B cell (primary cell): ENCODE results near the gene HLA-DQA1. TPM values are rescaled to one million over a fixed set of nuclear protein-coding genes. Genes with fewer than 3 reads are reported as not detected.

Source experiments
- ATAC-seq: fragments of 200-7000 bp; cut with Tn5 transposase; one replicate; pipeline ENCODE4 v1.10.0; 2021; ENCODE audit warnings: low read depth, mild to moderate bottlenecking, moderate number of reproducible peaks, moderate library complexity
- CTCF ChIA-PET: fragments of 350-600 bp; sonication (Branson Sonifier 250); formaldehyde crosslinking; loops from one replicate; lab custom pipeline; 2021; ENCODE audit warnings: antibody characterized with exemption, inconsistent platforms; lab: Charles Lee
- POLR2A ChIA-PET: fragments of 350-600 bp; sonication (Branson Sonifier 250); formaldehyde crosslinking; loops from one replicate; lab custom pipeline; 2021; ENCODE audit warnings: antibody characterized with exemption; lab: Charles Lee
- DNase-seq: peaks from one replicate; pipeline ENCODE4 v3.0.0; 2013
- H2AFZ ChIP-seq: 2 replicates; pipeline ENCODE4 v1.6.1; 2012; ENCODE audit warnings: mild to moderate bottlenecking, low read depth, low read length; ENCODE audit not compliant: insufficient read depth, poor library complexity, severe bottlenecking
- H3K27ac ChIP-seq, 2 donors: 1 replicate in 1 of 2; 2 replicates in 1 of 2; pipeline ENCODE4 v1.5.1; 2012 to 2013; ENCODE audit warnings: low read length in 2 of 2, mild to moderate bottlenecking in 2 of 2, moderate library complexity in 1 of 2
- H3K27me3 ChIP-seq, 4 experiments: fragments of 200-600 bp in 1 of 4; sonication (generic) in 1 of 4; replicated peaks in 1 of 4; 1 replicate in 2 of 4; 2 replicates in 2 of 4; pipeline versions ENCODE4 v1.6.1 to v1.7.0; 2013 to 2016; ENCODE audit warnings: low read length in 3 of 4, mild to moderate bottlenecking in 2 of 4, mixed read lengths in 1 of 4, moderate library complexity in 1 of 4; ENCODE audit not compliant: insufficient read depth in 4 of 4, control insufficient read depth in 3 of 4; ENCODE audit errors: control extremely low read depth in 1 of 4
- H3K36me3 ChIP-seq, 2 experiments: replicated peaks in 1 of 2; 1 replicate in 1 of 2; 2 replicates in 1 of 2; pipeline versions ENCODE4 v1.6.1 to v1.7.1; 2013; ENCODE audit warnings: low read length in 1 of 2; ENCODE audit not compliant: insufficient read depth in 2 of 2, control insufficient read depth in 1 of 2; ENCODE audit errors: control extremely low read depth in 1 of 2, extremely low read depth in 1 of 2
- H3K4me1 ChIP-seq, 2 donors: fragments of 200-600 bp in 1 of 2; sonication (generic) in 1 of 2; 1 replicate in 1 of 2; 2 replicates in 1 of 2; pipeline versions ENCODE4 v1.5.1 to v1.6.1; 2013 to 2017; ENCODE audit warnings: low read length in 2 of 2; ENCODE audit not compliant: control insufficient read depth in 2 of 2, insufficient read depth in 2 of 2
- H3K4me2 ChIP-seq: replicated peaks from 2 replicates; pipeline ENCODE3; 2012; ENCODE audit warnings: mild to moderate bottlenecking, low read depth, low read length; ENCODE audit not compliant: poor library complexity, severe bottlenecking
- H3K4me3 ChIP-seq, 5 experiments: fragments of 200-600 bp in 1 of 5; sonication (generic) in 1 of 5; 1 replicate in 3 of 5; 2 replicates in 2 of 5; pipeline versions ENCODE4 v1.5.1 to v1.7.0; 2011 to 2016; ENCODE audit warnings: low read length in 4 of 5, mild to moderate bottlenecking in 4 of 5, low read depth in 2 of 5, control low read depth in 1 of 5, moderate library complexity in 1 of 5; ENCODE audit not compliant: insufficient read depth in 1 of 5; ENCODE audit errors: control extremely low read depth in 1 of 5, extremely low read depth in 1 of 5
- H3K79me2 ChIP-seq: fragments of 200-600 bp; sonication (generic); one replicate; pipeline ENCODE4 v1.6.0; 2016; ENCODE audit warnings: low read length; ENCODE audit not compliant: control insufficient read depth, insufficient read depth
- H3K9ac ChIP-seq: fragments of 200-600 bp; sonication (generic); 2 replicates; pipeline ENCODE4 v1.6.1; 2017; ENCODE audit warnings: mild to moderate bottlenecking, low read length, moderate library complexity
- H3K9me3 ChIP-seq, 3 donors: one replicate each; pipeline versions ENCODE4 v1.6.1 to v1.7.1; 2013; ENCODE audit warnings: low read length in 2 of 3; ENCODE audit not compliant: control insufficient read depth in 2 of 3, insufficient read depth in 1 of 3; ENCODE audit errors: control extremely low read depth in 1 of 3
- H4K20me1 ChIP-seq: 2 replicates; pipeline ENCODE4 v1.6.0; 2012; ENCODE audit warnings: mild to moderate bottlenecking, low read length; ENCODE audit not compliant: insufficient read depth, control insufficient read depth, poor library complexity, severe bottlenecking
- H3K27ac Mint-ChIP-seq: one replicate; pipeline ENCODE4 v1.8.0; 2021; ENCODE audit warnings: mixed read lengths
- H3K27me3 Mint-ChIP-seq: one replicate; pipeline ENCODE4 v1.8.0; 2021; ENCODE audit warnings: mixed read lengths
- H3K4me1 Mint-ChIP-seq: one replicate; pipeline ENCODE4 v1.8.0; 2021; ENCODE audit warnings: mixed read lengths
- H3K4me3 Mint-ChIP-seq: one replicate; pipeline ENCODE4 v1.8.0; 2021; ENCODE audit warnings: mixed read lengths
- H3K9me3 Mint-ChIP-seq: one replicate; pipeline ENCODE4 v1.8.0; 2022; ENCODE audit warnings: mixed read lengths; ENCODE audit not compliant: insufficient read depth
- CTCF ChIP-seq: fragments of 200-600 bp; IDR thresholded peaks from one replicate; pipeline ENCODE4 v1.8.0; 2022; ENCODE audit warnings: antibody characterized with exemption, mild to moderate bottlenecking
- EZH2 ChIP-seq: IDR thresholded peaks from 2 replicates; pipeline ENCODE4 v1.6.1; 2012; ENCODE audit warnings: borderline replicate concordance, low read depth, mild to moderate bottlenecking, moderate library complexity, low read length; ENCODE audit not compliant: insufficient read depth, poor library complexity, severe bottlenecking
- WGBS: methylation state at CpG from one replicate; pipeline ENCODE4 v1.1.5; 2013; ENCODE audit warnings: missing lambda C conversion rate; ENCODE audit not compliant: insufficient coverage; 5-methylcytosine and 5-hydroxymethylcytosine counted together
- intact Hi-C: fragments of 100-400 bp; cut with micrococcal nuclease; formaldehyde crosslinking; loops from one replicate; pipeline ENCODE4 v1.10.0; 2022
- polyA plus RNA-seq: library from polyadenylated mRNA; depleted of rRNA; stranded (reverse); fragments of >200 nt; gene quantifications from 2 replicates; pipeline ENCODE4 v1.2.3, GENCODE V29; 2012
- total RNA-seq, 2 donors: library from RNA; stranded (reverse); fragments of 120-200 nt in 1 of 2; gene quantifications; 1 replicate in 1 of 2; 2 replicates in 1 of 2; pipeline versions ENCODE4 v1.2.3 to v1.2.4, GENCODE V29; 2013 to 2022

HLA-DQA1 gene
- total and polyA plus RNA-seq, 2 donors (not counting 1 experiment from before 2014, with no cell fraction given): 486 to 489 TPM

DNA sequence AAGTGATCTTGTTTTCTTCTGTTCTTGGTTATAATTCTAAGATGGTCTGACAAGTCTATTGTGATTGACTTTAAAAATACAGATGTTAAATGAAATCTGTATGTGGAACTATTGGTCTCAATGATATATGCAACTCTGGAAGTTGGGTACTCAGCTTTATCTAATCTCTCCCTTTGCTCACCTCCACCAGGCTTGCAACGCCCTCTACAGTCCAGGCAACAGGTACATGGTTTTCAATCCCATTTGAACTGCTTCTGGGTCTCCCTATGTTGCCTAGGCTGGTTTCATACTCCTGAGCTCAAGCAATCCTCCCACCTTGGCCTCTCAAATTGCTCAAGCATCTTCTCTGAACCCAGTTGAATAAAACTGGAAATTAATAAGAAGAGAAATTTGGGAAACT, 54.8 kb downstream of the HLA-DQA1 start:
- Histone ChIP-seq H3K79me2 (peaks cover 34% of the 10 kb centered on the region), H3K4me2 (peak overlapping the region; percentile 21), H3K27ac (peak overlapping the region; percentile 68 to 95), H3K27me3 (no peaks in the 10 kb centered on the region), H3K4me3 (no peak overlapping the region), H3K4me1 (peaks cover 27 to 28% of the 10 kb centered on the region in 2 donors), H2AFZ (no peak overlapping the region), H4K20me1 (no peaks in the 10 kb centered on the region), H3K9me3 (no peaks in the 10 kb centered on the region), H3K9ac (no peak overlapping the region), H3K36me3 (no peaks in the 10 kb centered on the region)
- H3K9me3 Mint-ChIP-seq: peaks cover 6% of the 10 kb centered on the region
- CTCF ChIA-PET: interaction anchor here (0.7 to 3.5 kb wide), 23 partner anchors 8 to 446 kb away, joined by 3 to 77 read pairs (median 4); partner anchors contain the start of genes HLA-DQA1, HLA-DQB1 and TAP2
- peaks cover 33% of the 10 kb centered on the region for H3K4me1 Mint-ChIP-seq
- peak; percentile 85 for DNase-seq
- 0% methylated on average over 1 of the region's 1 CpG for WGBS
- H3K27ac Mint-ChIP-seq: peak overlapping the region; percentile 85
- TF ChIP-seq CTCF (peak; percentile 42), EZH2 (no peak)
- no peaks in the 10 kb centered on the region for H3K27me3 Mint-ChIP-seq
- H3K4me3 Mint-ChIP-seq: peak overlapping the region; percentile 53
- ATAC-seq: peak; percentile 60
- POLR2A ChIA-PET: interaction anchor here (0.7 to 8.3 kb wide), 13 partner anchors 8 to 261 kb away, joined by 3 to 123 read pairs (median 3); partner anchors contain the start of genes HLA-DQB1 and HLA-DRA
- intact Hi-C loops: loop anchor here (2.0 kb wide), 1 partner anchor 259 kb away; no protein-coding TSS in a partner anchor

Other genes starting within 250 kb of the HLA-DQA1 start
- gene BTNL2, start 230.2 kb upstream of the HLA-DQA1 start, total RNA-seq: not detected in 2 replicates
- gene BTNL2, start 230.2 kb upstream of the HLA-DQA1 start, polyA plus RNA-seq: not detected in 2 replicates
- gene HLA-DRA, start 197.5 kb upstream of the HLA-DQA1 start, total RNA-seq: 2,785 and 2,881 TPM in 2 replicates
- 4,498 and 4,999 TPM in 2 replicates for gene HLA-DRA, start 197.5 kb upstream of the HLA-DQA1 start, polyA plus RNA-seq
- gene HLA-DRB5, start 107.1 kb upstream of the HLA-DQA1 start, total RNA-seq: 174 and 184 TPM in 2 replicates
- 23.8 and 112 TPM in 2 replicates for gene HLA-DRB5, start 107.1 kb upstream of the HLA-DQA1 start, polyA plus RNA-seq
- gene HLA-DRB1, start 47.6 kb upstream of the HLA-DQA1 start, total RNA-seq: 559 and 584 TPM in 2 replicates
- 1,038 and 1,240 TPM in 2 replicates for gene HLA-DRB1, start 47.6 kb upstream of the HLA-DQA1 start, polyA plus RNA-seq
- gene HLA-DQB1, start 29.3 kb downstream of the HLA-DQA1 start, total RNA-seq: 267 and 287 TPM in 2 replicates
- gene HLA-DQB1, start 29.3 kb downstream of the HLA-DQA1 start, polyA plus RNA-seq: 181 and 986 TPM in 2 replicates
- 171 and 173 TPM in 2 replicates for gene HLA-DQA2, start 104.0 kb downstream of the HLA-DQA1 start, total RNA-seq
- 14.5 and 35.9 TPM in 2 replicates for gene HLA-DQA2, start 104.0 kb downstream of the HLA-DQA1 start, polyA plus RNA-seq
- gene HLA-DQB2, start 126.1 kb downstream of the HLA-DQA1 start, total RNA-seq: 109 and 112 TPM in 2 replicates
- 41.1 and 111 TPM in 2 replicates for gene HLA-DQB2, start 126.1 kb downstream of the HLA-DQA1 start, polyA plus RNA-seq
- gene HLA-DOB, start 179.6 kb downstream of the HLA-DQA1 start, total RNA-seq: 109 TPM in 2 replicates
- gene HLA-DOB, start 179.6 kb downstream of the HLA-DQA1 start, polyA plus RNA-seq: 198 and 231 TPM in 2 replicates
- gene TAP2, start 201.3 kb downstream of the HLA-DQA1 start, total RNA-seq: 126 and 135 TPM in 2 replicates
- 66.1 and 81.2 TPM in 2 replicates for gene TAP2, start 201.3 kb downstream of the HLA-DQA1 start, polyA plus RNA-seq
- 127 and 129 TPM in 2 replicates for gene PSMB8, start 206.6 kb downstream of the HLA-DQA1 start, total RNA-seq
- gene PSMB8, start 206.6 kb downstream of the HLA-DQA1 start, polyA plus RNA-seq: 256 and 257 TPM in 2 replicates
- 126 and 131 TPM in 2 replicates for gene TAP1, start 216.3 kb downstream of the HLA-DQA1 start, total RNA-seq
- gene TAP1, start 216.3 kb downstream of the HLA-DQA1 start, polyA plus RNA-seq: 162 and 184 TPM in 2 replicates
- gene PSMB9, start 216.8 kb downstream of the HLA-DQA1 start, total RNA-seq: 174 and 181 TPM in 2 replicates
- 190 and 242 TPM in 2 replicates for gene PSMB9, start 216.8 kb downstream of the HLA-DQA1 start, polyA plus RNA-seq